Mucosa of gallbladder (tissue), 1 donor: ENCODE results near the gene PNKP. TPM values are rescaled to one million over a fixed set of nuclear protein-coding genes. Genes with fewer than 3 reads are reported as not detected.
A peak's percentile ranks its signal among the peaks of the same experiment; 100 is the strongest.

Experiments
- DNase-seq: peaks from one replicate; pipeline ENCODE4 v3.0.0-alpha.2; 2020; ENCODE audit warnings: low spot score
- total RNA-seq: library from RNA; stranded (reverse); gene quantifications from one replicate; pipeline ENCODE4 v1.2.1, GENCODE V29; 2021
- donor health status: DM: no; HTN: no; CAD: no.

PNKP gene
- total RNA-seq, 1 donor from 2014 or later, result 103 TPM

GRCh38 chr19:49860336-49861102, 6.9 kb downstream of the PNKP start:
- no peak for DNase-seq

DNA sequence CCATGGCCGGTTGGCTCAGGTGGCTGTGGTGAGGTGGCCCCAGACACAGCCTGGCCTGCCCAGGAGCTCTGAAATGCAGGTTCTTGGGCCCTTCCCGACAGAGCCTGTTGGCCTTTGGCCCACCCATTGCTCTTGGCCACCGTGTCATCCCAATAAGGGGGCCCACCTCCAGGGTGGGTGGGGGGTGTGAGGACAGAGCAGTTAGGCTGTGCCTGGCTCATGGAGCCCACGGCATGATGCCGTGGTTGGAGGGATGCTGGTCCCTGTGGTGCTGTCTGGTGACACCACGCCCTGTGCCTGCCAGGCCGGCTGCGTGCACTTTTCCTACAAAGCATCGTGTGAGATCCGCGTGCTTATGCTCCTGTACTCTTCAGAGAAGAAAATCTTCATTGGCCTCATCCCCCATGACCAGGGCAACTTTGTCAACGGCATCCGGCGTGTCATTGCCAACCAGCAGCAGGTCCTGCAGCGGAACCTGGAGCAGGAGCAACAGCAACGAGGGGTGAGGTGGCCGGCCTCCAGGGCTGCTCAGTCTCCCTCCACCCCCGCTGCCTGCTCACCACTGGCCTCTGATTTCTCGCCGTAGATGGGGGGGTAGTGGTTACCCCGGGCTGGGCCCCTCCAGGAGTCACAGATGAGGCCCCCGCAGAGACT, 7.6 kb downstream of the PNKP start:
- DNase-seq, result no peak

GRCh38 chr19:49858088-49858985, 9.0 kb downstream of the PNKP start:
- DNase-seq, result no peak

DNA sequence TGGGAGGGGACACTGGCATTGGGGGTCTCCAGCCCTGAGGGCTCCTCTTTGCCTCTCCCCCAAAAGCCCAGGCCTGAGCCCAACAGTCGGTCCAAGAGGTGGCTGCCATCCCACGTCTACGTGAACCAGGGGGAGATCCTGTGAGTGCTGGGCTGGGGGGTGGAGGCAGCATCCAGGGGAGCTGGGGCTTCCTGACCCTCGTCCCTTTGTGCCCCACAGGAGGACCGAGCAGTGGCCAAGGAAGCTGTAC, 9.6 kb downstream of the PNKP start:
- no peak for DNase-seq

GRCh38 chr19:49857061-49857837, 10.1 kb downstream of the PNKP start:
- DNase-seq, result no peak

DNA sequence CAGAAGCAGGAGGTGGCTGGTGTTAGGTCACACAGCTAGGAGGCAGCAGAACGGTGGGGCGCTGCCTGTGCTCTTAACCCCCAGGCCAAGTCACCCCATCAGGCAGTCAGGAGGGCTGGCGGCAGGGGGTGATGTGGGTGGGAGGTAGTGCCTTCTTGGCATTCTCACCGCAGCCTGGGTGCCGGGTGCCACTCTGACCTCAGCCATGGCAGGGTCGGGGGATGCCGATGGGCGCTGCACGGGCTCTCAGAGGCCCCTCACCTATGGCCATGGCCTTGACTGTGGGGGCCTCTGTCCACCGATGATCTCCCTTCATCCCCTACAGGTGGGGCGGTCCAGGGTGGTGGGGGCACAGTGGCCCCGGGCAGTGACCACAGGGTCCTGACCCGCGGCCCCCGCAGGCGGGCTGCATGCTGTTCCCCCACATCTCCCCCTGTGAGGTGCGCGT, 10.8 kb downstream of the PNKP start:
- DNase-seq, result no peak

GRCh38 chr19:49855676-49856573, 11.5 kb downstream of the PNKP start:
- DNase-seq, result no peak

DNA sequence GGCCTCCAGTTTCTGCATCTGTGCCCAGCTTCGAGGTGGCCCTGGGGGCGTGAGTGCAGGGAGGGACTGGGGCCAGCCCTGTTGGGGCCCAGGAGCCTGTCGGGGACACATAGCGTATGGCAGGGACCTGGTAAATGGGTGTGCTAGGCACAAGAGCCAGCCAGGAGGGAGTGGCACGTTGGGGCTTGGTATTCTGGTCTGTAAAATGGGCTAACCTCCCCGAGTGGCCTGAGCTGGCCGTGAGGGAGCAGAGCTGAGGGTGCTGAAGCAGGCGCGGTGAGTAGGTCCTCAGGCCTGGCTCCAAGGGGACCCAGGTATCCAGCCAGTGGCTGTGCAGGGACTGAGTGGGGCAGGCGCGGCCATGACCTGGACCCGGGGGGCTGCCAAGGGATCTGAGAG, 12.1 kb downstream of the PNKP start:
- no peak for DNase-seq

DNA sequence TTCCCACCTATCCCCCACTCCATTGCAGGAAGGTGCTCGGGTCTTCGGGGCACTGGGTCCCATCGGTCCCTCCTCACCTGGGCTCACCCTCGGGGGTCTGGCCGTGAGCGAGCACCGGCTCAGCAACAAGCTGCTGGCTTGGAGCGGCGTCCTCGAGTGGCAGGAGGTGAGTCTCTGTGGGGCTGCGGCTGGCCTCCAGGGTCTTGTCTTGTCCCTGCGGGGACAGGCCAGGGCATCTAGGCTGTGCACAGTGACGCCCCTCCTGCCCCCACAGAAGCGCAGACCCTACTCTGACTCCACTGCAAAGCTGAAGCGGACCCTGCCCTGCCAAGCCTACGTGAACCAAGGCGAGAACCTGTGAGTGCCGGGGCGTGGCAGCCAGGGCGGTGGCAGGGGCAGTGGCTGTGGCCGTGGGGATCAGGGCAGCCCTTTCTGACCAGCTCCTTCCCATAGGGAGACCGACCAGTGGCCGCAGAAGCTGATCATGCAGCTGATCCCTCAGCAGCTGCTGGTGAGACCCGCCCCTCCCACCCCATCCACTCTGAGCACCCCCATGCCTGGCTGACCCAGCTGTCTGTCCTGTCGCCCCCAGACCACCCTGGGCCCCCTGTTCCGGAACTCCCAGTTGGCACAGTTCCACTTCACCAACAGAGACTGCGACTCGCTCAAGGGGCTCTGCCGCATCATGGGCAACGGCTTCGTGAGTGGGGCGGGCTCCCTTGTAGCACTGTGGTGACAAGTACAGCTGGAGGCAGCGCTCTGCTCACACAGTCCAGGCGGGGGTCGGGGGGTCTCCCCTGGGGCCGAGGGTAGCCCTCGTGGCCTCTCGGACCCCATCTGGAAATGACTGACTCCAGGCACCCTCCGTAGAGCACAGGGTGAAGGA, 12.8 kb downstream of the PNKP start:
- DNase-seq, result no peak

DNA sequence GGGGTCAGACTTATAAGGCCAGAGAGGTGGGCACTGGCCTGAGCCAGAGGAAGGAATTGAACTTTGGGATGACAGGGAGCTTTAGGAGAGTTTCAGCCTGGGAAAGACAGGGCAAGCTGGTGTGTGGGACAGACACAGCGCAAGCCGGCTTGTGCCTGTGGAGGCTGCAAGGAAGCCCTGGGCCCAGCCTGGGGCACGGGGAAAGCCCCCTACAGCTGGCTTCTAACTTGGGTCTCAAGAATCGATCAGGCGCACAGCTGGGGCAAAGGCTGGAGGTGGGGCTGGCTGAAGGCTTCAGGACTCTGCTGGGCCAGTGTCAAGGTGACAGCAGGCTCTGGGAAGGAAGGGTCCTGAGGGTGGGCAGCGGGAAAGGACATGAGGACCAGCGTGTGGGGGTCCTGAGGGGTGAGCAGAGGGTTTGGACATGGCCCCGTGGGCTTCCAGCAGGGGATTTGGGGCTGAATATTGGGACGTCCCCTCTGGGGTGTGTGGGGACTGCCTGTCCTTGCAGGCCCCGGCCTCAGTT, 13.5 kb downstream of the PNKP start:
- DNase-seq, result no peak

GRCh38 chr19:49852631-49853126, 14.7 kb downstream of the PNKP start:
- DNase-seq, result no peak

DNA sequence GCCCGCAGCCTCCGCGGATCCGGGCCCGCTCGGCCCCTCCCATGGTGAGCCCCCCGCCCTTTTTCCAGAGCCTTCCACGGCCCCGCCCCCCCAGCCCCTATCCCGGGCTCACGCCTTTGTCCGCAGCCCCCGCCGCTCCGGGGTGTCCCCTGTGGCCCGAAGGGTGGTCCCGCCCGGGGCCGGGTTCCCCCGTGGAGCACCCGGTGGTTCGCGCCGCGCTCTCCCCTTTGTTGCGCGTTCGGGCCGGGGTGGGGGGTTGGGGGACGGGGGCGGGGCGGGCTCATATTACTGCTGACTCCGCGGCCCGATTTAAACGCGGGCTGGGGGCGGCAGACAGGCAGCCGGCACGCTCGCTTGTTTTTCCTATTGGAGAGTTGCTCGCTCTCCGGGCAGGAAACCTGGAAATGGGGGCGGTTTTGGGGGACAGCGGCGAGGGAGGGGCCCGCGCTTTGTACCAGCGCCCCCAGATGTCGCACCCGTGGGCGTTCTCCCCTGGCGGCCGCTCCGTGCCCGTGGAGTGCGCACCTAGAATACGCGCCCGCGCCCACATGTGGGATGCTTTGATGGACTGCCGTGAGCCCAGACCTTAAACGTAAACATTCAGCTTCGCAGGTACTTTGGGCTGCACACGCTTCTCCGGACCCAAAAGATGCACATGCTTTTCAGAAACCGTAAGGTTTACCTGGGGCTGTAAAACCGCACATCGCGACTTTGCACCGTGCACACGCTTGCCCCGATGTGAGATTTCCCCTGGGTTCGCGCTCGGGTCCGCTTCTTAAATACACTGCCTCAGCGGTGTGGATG, 15.7 kb downstream of the PNKP start:
- DNase-seq, result no peak

- peak; percentile 93 for DNase-seq
These were observed 16.7 kb downstream of the PNKP start, which contains the start of gene PTOV1 for GRCh38 chr19:49850487-49851342. TSS of gene PTOV1 (plus strand) at chr19:49851159.

DNA sequence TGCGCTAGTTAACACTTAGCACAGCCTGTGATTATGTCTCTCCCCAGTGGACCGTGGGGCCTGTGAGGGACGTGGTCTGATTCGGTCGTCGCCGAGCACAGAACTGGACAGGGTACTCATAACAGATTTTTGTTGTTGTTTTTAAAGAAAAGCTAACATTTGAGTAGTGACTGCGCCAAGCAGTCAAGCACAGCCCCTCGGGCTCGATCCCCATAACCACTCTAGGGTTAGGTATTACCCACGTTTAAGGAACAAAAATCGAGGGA, 17.2 kb downstream of the PNKP start:
- DNase-seq, result no peak

DNA sequence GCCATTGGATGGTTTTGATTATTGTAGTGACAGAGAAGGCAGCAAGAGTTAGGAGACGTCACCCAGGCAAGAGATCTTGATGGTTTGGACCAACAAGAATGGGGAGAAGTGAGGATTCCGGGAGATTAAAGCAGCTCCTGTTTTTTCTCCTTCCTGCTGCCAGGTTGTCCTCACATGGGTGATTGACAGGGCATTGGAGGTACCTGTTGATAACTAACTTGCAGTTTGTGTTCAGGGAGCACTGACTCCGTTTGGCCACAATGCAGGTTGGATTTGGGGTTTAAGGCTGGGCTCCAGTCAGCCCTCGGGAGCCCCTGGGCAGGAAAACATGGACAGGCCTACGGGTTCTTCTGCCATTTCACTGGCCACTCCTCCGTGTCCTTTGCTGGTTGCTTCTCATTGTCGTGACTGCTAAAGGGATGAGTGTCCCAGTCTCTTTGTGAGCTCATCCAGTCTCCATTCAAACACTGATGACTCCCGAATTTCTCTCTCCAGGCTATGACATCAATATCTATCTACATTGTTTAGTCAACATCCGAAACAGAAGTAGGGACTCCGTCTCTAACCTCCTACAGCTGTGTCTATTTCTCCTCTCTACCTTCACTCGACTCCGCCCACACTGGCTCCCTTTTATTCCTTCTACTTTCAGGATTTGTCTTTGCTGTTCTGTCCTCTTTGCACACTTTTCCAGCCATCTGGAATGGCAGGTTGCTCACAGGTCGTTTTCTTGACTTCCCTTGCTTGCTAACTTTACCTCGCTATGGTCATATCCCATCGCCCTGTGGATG, 17.7 kb downstream of the PNKP start:
- no peak for DNase-seq

GRCh38 chr19:49848938-49849337, 18.4 kb downstream of the PNKP start:
- no peak for DNase-seq
